HS-27A (cell line): Measurements from ENCODE around the gene ZSWIM9.
A peak's percentile ranks its signal among the peaks of the same experiment; 100 is the strongest.

Source experiments
- DNase-seq: peaks from one replicate; pipeline ENCODE4 v3.0.0-alpha.2; 2012; ENCODE audit warnings: low read depth, missing footprints

Gene ZSWIM9

GRCh38 chr19:48175578-48175977 lies 5.1 kb downstream of the ZSWIM9 start:
- no peak for DNase-seq

GRCh38 chr19:48176226-48176625 lies 5.7 kb downstream of the ZSWIM9 start:
- no peak for DNase-seq

- DNase-seq, result no peak
Measured at GRCh38 chr19:48181505-48181904, 11.0 kb downstream of the ZSWIM9 start.

GRCh38 chr19:48182434-48182833 lies 12.0 kb downstream of the ZSWIM9 start:
- no peak for DNase-seq

- DNase-seq, result no peak
Measured at GRCh38 chr19:48183356-48183755, 12.9 kb downstream of the ZSWIM9 start.

GRCh38 chr19:48186015-48186414 lies 15.5 kb downstream of the ZSWIM9 start:
- no peak for DNase-seq

- DNase-seq, result no peak
Measured at GRCh38 chr19:48186541-48186991, 16.1 kb downstream of the ZSWIM9 start.

GRCh38 chr19:48190288-48190884 lies 19.9 kb downstream of the ZSWIM9 start:
- no peak for DNase-seq

- DNase-seq, result no peak
Measured at GRCh38 chr19:48190885-48191284, 20.4 kb downstream of the ZSWIM9 start.

- DNase-seq, result no peak
Measured at GRCh38 chr19:48192750-48193149, 22.3 kb downstream of the ZSWIM9 start.

GRCh38 chr19:48194041-48194843 lies 23.8 kb downstream of the ZSWIM9 start:
- DNase-seq, result no peak

- no peak for DNase-seq
Measured at GRCh38 chr19:48194844-48195830, 24.7 kb downstream of the ZSWIM9 start.

- DNase-seq, result no peak
Measured at GRCh38 chr19:48196321-48196763, 25.9 kb downstream of the ZSWIM9 start.

- DNase-seq, result no peak
Measured at GRCh38 chr19:48196933-48197665, 26.6 kb downstream of the ZSWIM9 start.

GRCh38 chr19:48203222-48203793 lies 32.8 kb downstream of the ZSWIM9 start:
- peak; percentile 5 for DNase-seq

GRCh38 chr19:48203794-48204628 lies 33.5 kb downstream of the ZSWIM9 start:
- peak; percentile 94 for DNase-seq

- no peak for DNase-seq
Measured at GRCh38 chr19:48206397-48207093, 36.1 kb downstream of the ZSWIM9 start.

GRCh38 chr19:48210005-48210404 lies 39.5 kb downstream of the ZSWIM9 start:
- DNase-seq, result no peak

GRCh38 chr19:48213959-48214358 lies 43.5 kb downstream of the ZSWIM9 start:
- no peak for DNase-seq

- DNase-seq, result no peak
Measured at GRCh38 chr19:48216933-48217332, 46.5 kb downstream of the ZSWIM9 start.
